H1 (cell line): ENCODE results near the gene HYDIN. TPM values are rescaled to one million over a fixed set of nuclear protein-coding genes. Genes with fewer than 3 reads are reported as not detected.

Experiments
- CTCF ChIA-PET: fragments of 300-600 bp; sonication (Branson Sonifier 250); formaldehyde crosslinking; loops from one replicate; lab custom pipeline; 2021; ENCODE audit not compliant: partially characterized antibody; lab: Charles Lee
- POLR2A ChIA-PET: fragments of 300-600 bp; sonication (Branson Sonifier 250); formaldehyde crosslinking; loops from one replicate; lab custom pipeline; 2021; ENCODE audit warnings: inconsistent platforms; ENCODE audit not compliant: partially characterized antibody; lab: Charles Lee
- DNase-seq, 2 experiments: peaks; one replicate each; pipeline versions ENCODE4 v3.0.0 to v3.0.0-alpha.2; 2010 to 2022; ENCODE audit warnings: low spot score in 2 of 2, low read depth in 1 of 2, mixed read lengths in 1 of 2
- FAIRE-seq: peaks from 2 replicates; lab custom pipeline; 2011; peaks lifted over from hg19 to GRCh38; lab: Jason Lieb, UNC
- H2AFZ ChIP-seq: 2 replicates; pipeline ENCODE4 v1.8.1; 2012; ENCODE audit warnings: low read length, inconsistent platforms
- H2AK5ac ChIP-seq: 2 replicates; pipeline ENCODE4 v1.6.1; 2013; ENCODE audit warnings: low read depth, low read length
- H2BK120ac ChIP-seq: replicated peaks from 2 replicates; pipeline ENCODE3; 2013; ENCODE audit warnings: low read depth, low read length, inconsistent platforms
- H2BK12ac ChIP-seq: 2 replicates; pipeline ENCODE4 v1.6.1; 2013; ENCODE audit warnings: low read depth, low read length
- H2BK15ac ChIP-seq: 2 replicates; pipeline ENCODE4 v1.6.1; 2013; ENCODE audit warnings: low read length
- H2BK20ac ChIP-seq: 2 replicates; pipeline ENCODE4 v1.6.1; 2013; ENCODE audit warnings: low read length
- H2BK5ac ChIP-seq: 2 replicates; pipeline ENCODE4 v1.6.1; 2013; ENCODE audit warnings: low read depth, low read length
- H3K14ac ChIP-seq: 2 replicates; pipeline ENCODE4 v1.6.1; 2013; ENCODE audit warnings: inconsistent platforms; ENCODE audit not compliant: insufficient read length
- H3K18ac ChIP-seq: 2 replicates; pipeline ENCODE4 v1.6.1; 2013; ENCODE audit warnings: low read length; ENCODE audit errors: extremely low read depth
- H3K23ac ChIP-seq: 2 replicates; pipeline ENCODE4 v1.6.1; 2013; ENCODE audit warnings: inconsistent platforms; ENCODE audit not compliant: insufficient read length
- H3K23me2 ChIP-seq: 2 replicates; pipeline ENCODE4 v1.6.1; 2013; ENCODE audit warnings: low read depth, low read length
- H3K27ac ChIP-seq: 2 replicates; pipeline ENCODE4 v1.6.1; 2011; ENCODE audit warnings: low read depth, low read length, inconsistent platforms
- H3K27me3 ChIP-seq, 4 experiments: replicated peaks in 1 of 4; 1 replicate in 1 of 4; 2 replicates in 3 of 4; pipeline versions ENCODE4 v1.6.1 to v1.8.1; 2011 to 2013; ENCODE audit warnings: low read length in 3 of 4, mild to moderate bottlenecking in 3 of 4, inconsistent platforms in 2 of 4, mixed read lengths in 2 of 4, moderate library complexity in 1 of 4; ENCODE audit not compliant: control insufficient read depth in 3 of 4, insufficient read depth in 3 of 4; ENCODE audit errors: extremely low read depth in 1 of 4
- H3K36me3 ChIP-seq, 4 experiments: 2 replicates each; pipeline versions ENCODE4 v1.6.1 to v1.8.1; 2011 to 2013; ENCODE audit warnings: mild to moderate bottlenecking in 4 of 4, low read length in 3 of 4, moderate library complexity in 2 of 4, control low read depth in 1 of 4, inconsistent platforms in 1 of 4; ENCODE audit not compliant: insufficient read depth in 4 of 4, control insufficient read depth in 2 of 4
- H3K4ac ChIP-seq: replicated peaks from 2 replicates; pipeline ENCODE3; 2013; ENCODE audit warnings: low read length, low read depth, mixed read lengths, inconsistent platforms; ENCODE audit not compliant: insufficient read length
- H3K4me1 ChIP-seq, 4 experiments: replicated peaks in 1 of 4; 1 replicate in 1 of 4; 2 replicates in 3 of 4; pipeline versions ENCODE4 v1.6.1 to v1.8.1; 2011 to 2013; ENCODE audit warnings: low read length in 3 of 4, inconsistent platforms in 2 of 4, mixed read lengths in 1 of 4; ENCODE audit not compliant: insufficient read depth in 4 of 4, control insufficient read depth in 3 of 4
- H3K4me2 ChIP-seq, 2 experiments: 2 replicates each; pipeline versions ENCODE4 v1.6.1 to v1.8.1; 2011 to 2013; ENCODE audit warnings: low read depth in 2 of 2, low read length in 2 of 2, control low read depth in 1 of 2, inconsistent platforms in 1 of 2, mild to moderate bottlenecking in 1 of 2; ENCODE audit not compliant: insufficient read depth in 1 of 2
- H3K4me3 ChIP-seq, 4 experiments: fragments of 200-600, 300-600 bp in 1 of 4; sonication (generic), shearing (Covaris generic), sonication (Bioruptor Twin) in 1 of 4; 2 replicates each; pipeline versions ENCODE4 v1.5.1 to v1.8.1; 2011 to 2016; ENCODE audit warnings: low read length in 4 of 4, low read depth in 3 of 4, control low read depth in 2 of 4, inconsistent platforms in 2 of 4, mild to moderate bottlenecking in 2 of 4, mixed read lengths in 1 of 4, moderate library complexity in 1 of 4; ENCODE audit not compliant: insufficient read depth in 2 of 4; ENCODE audit errors: extremely low read depth in 1 of 4
- H3K56ac ChIP-seq: replicated peaks from 2 replicates; pipeline ENCODE3; 2013; ENCODE audit warnings: low read depth, mild to moderate bottlenecking, mixed read lengths, low read length, inconsistent platforms; ENCODE audit not compliant: insufficient read length
- H3K79me1 ChIP-seq: 2 replicates; pipeline ENCODE4 v1.6.1; 2013; ENCODE audit warnings: low read depth, low read length, control low read depth
- H3K79me2 ChIP-seq, 2 experiments: 2 replicates each; pipeline versions ENCODE4 v1.6.1 to v1.8.1; 2012 to 2013; ENCODE audit warnings: low read length in 2 of 2, mild to moderate bottlenecking in 2 of 2, inconsistent platforms in 1 of 2; ENCODE audit not compliant: insufficient read depth in 2 of 2, control insufficient read depth in 1 of 2
- H3K9ac ChIP-seq, 4 experiments: replicated peaks in 1 of 4; 1 replicate in 1 of 4; 2 replicates in 3 of 4; pipeline versions ENCODE4 v1.6.1 to v1.8.1; 2011 to 2013; ENCODE audit warnings: low read depth in 3 of 4, low read length in 3 of 4, control low read depth in 2 of 4, mild to moderate bottlenecking in 2 of 4, moderate library complexity in 2 of 4, inconsistent platforms in 1 of 4; ENCODE audit errors: extremely low read depth in 1 of 4
- H3K9me3 ChIP-seq, 2 experiments: 2 replicates each; pipeline versions ENCODE4 v1.6.1 to v1.8.1; 2012 to 2013; ENCODE audit warnings: mild to moderate bottlenecking in 2 of 2, moderate library complexity in 2 of 2, control low read depth in 1 of 2, inconsistent platforms in 1 of 2, low read depth in 1 of 2, low read length in 1 of 2, mixed read lengths in 1 of 2; ENCODE audit not compliant: insufficient read depth in 2 of 2
- H4K20me1 ChIP-seq, 2 experiments: replicated peaks in 1 of 2; 2 replicates each; pipeline versions ENCODE3 to v1.8.1; 2011 to 2013; ENCODE audit warnings: inconsistent platforms in 2 of 2, low read length in 2 of 2, mild to moderate bottlenecking in 1 of 2; ENCODE audit not compliant: insufficient read depth in 2 of 2, control insufficient read depth in 1 of 2
- H4K5ac ChIP-seq: 2 replicates; pipeline ENCODE4 v1.6.1; 2013; ENCODE audit warnings: low read length, low read depth, mixed read lengths, inconsistent platforms; ENCODE audit not compliant: insufficient read length
- H4K8ac ChIP-seq: 2 replicates; pipeline ENCODE4 v1.8.0; 2013; ENCODE audit warnings: mild to moderate bottlenecking, moderate library complexity, low read length, inconsistent platforms; ENCODE audit not compliant: insufficient read depth; ENCODE audit errors: extremely low read depth
- H4K91ac ChIP-seq: replicated peaks from 2 replicates; pipeline ENCODE3; 2013; ENCODE audit warnings: low read length, mixed read lengths, inconsistent platforms; ENCODE audit not compliant: insufficient read length
- CHD2 ChIP-seq: IDR thresholded peaks from 2 replicates; pipeline ENCODE4 v1.6.1; 2012; ENCODE audit warnings: low read length, improper control_type of control experiment
- CTBP2 ChIP-seq: IDR thresholded peaks from 2 replicates; pipeline ENCODE4 v1.7.0; 2011; ENCODE audit warnings: borderline replicate concordance, mild to moderate bottlenecking, moderate library complexity, mixed read lengths, low read length; ENCODE audit not compliant: insufficient read depth, insufficient read length
- JUN ChIP-seq: IDR thresholded peaks from 2 replicates; pipeline ENCODE4 v1.6.1; 2011; ENCODE audit warnings: low read depth, mild to moderate bottlenecking, improper control_type of control experiment, low read length
- KDM1A ChIP-seq: fragments of 200-600, 300-600 bp; sonication (generic); IDR thresholded peaks from 2 replicates; pipeline ENCODE4 v1.7.1; 2016; ENCODE audit warnings: mild to moderate bottlenecking, low read length, borderline replicate concordance
- KDM5A ChIP-seq: fragments of 200-600 bp; IDR thresholded peaks from 2 replicates; pipeline ENCODE4 v1.7.1; 2012; ENCODE audit warnings: mild to moderate bottlenecking, low read length, inconsistent platforms, mixed read lengths
- PHF8 ChIP-seq: fragments of 200-600 bp; sonication (generic); conservative IDR thresholded peaks from 2 replicates; pipeline ENCODE4 v1.7.1; 2012; ENCODE audit warnings: low read depth, mild to moderate bottlenecking, inconsistent platforms, low read length, moderate library complexity
- SUZ12 ChIP-seq: fragments of 200-600 bp; sonication (generic); IDR thresholded peaks from 2 replicates; pipeline ENCODE4 v1.6.1; 2012; ENCODE audit warnings: mild to moderate bottlenecking, inconsistent platforms, low read length, moderate library complexity, mixed read lengths
- USF2 ChIP-seq: IDR thresholded peaks from 2 replicates; pipeline ENCODE4 v1.6.1; 2011; ENCODE audit warnings: low read length, improper control_type of control experiment
- WGBS, 2 experiments: shearing (Covaris generic) in 1 of 2; methylation state at CpG; one replicate each; pipeline versions ENCODE4 v1.1.6 to v1.1.7; 2013 to 2015; ENCODE audit warnings: low lambda C conversion rate in 2 of 2, mixed read lengths in 2 of 2, inconsistent platforms in 1 of 2, low coverage in 1 of 2, missing lambda C conversion rate in 1 of 2; ENCODE audit not compliant: insufficient replicate concordance in 2 of 2, insufficient coverage in 1 of 2, insufficient read length in 1 of 2; ENCODE audit errors: extremely low coverage in 1 of 2, missing lambda C conversion rate in 1 of 2; 5-methylcytosine and 5-hydroxymethylcytosine counted together
- polyA plus RNA-seq, 7 experiments: library from polyadenylated mRNA; depleted of rRNA in 3 of 7; stranded (reverse) in 5 of 7; unstranded in 2 of 7; fragments of >200 nt in 5 of 7; fragments of 200-250 nt in 2 of 7; gene quantifications; 1 replicate in 5 of 7; 2 replicates in 1 of 7; 4 replicates in 1 of 7; pipeline versions ENCODE4 v1.2.1 to v1.2.3, GENCODE V29; 2011 to 2013; ENCODE audit warnings: missing spikeins in 2 of 7, mixed read lengths in 2 of 7
- total RNA-seq: library from RNA; stranded (reverse); fragmentation: NEBNext Ultra II Directional; extraction: Animal tissue kit (Norgen Biotek cat#: 25700); gene quantifications from 2 replicates; pipeline ENCODE4 v1.2.1, GENCODE V29; 2021

Gene HYDIN
- total and polyA plus RNA-seq, 2 of the 8 experiments (the other 6 are each of a cell fraction or from before 2014, with no cell fraction given), result 1.1 to 1.8 TPM

GRCh38 chr16:70790815-70791214 is 439.7 kb downstream of the HYDIN start:
- no peak for DNase-seq
- no peak overlapping the region for H4K5ac ChIP-seq
- peaks cover 0 to 2% (median 0%) of the 10 kb centered on the region in 4 experiments; a peak in 3 of 7 replicates for H3K4me1 ChIP-seq
- no peak overlapping the region for H2BK120ac ChIP-seq
- H4K91ac ChIP-seq, result no peak overlapping the region
- H3K4ac ChIP-seq, result no peak overlapping the region
- H2AK5ac ChIP-seq, result no peak overlapping the region
- peaks cover 25 to 43% of the 10 kb centered on the region in 2 experiments for H4K20me1 ChIP-seq
- no peak overlapping the region for H3K56ac ChIP-seq
- H3K4me3 ChIP-seq, result no peak overlapping the region
- peaks cover 5 to 62% of the 10 kb centered on the region in 2 experiments for H3K79me2 ChIP-seq
- H3K27ac ChIP-seq, result no peak overlapping the region
- no peak overlapping the region for H3K9ac ChIP-seq
- TF ChIP-seq KDM5A, result no peak
- TF ChIP-seq CHD2, result no peak
- TF ChIP-seq PHF8, result no peak
- TF ChIP-seq SUZ12, result no peak
- TF ChIP-seq USF2, result no peak
- no peak for TF ChIP-seq CTBP2
- TF ChIP-seq KDM1A, result no peak
- no peak for TF ChIP-seq JUN
- ChIA-PET POLR2A (interaction anchor here (1.6 to 2.1 kb wide), 2 partner anchors 9 to 11 kb away, joined by 6 to 19 read pairs; partner anchors contain the start of gene VAC14), CTCF (interaction anchor here (1.2 to 3.4 kb wide), 2 partner anchors 20 to 577 kb away, joined by 3 to 19 read pairs; no protein-coding TSS in a partner anchor)
- H2AFZ ChIP-seq, result no peak overlapping the region
- no peak overlapping the region for H2BK12ac ChIP-seq
- no peak overlapping the region for H2BK5ac ChIP-seq
- no peaks in the 10 kb centered on the region for H3K9me3 ChIP-seq
- WGBS, 2 experiments, result 81% methylated on average over 8 of the region's 8 CpGs; no CpG with 5 or more reads in 1 of the 2 experiments
- H3K18ac ChIP-seq, result no peak overlapping the region
- H3K23me2 ChIP-seq, result no peaks in the 10 kb centered on the region
- no peak overlapping the region for H4K8ac ChIP-seq
- no peak overlapping the region for H2BK20ac ChIP-seq
- no peak for FAIRE-seq
- no peaks in the 10 kb centered on the region for H3K27me3 ChIP-seq
- no peak overlapping the region for H2BK15ac ChIP-seq
- H3K36me3 ChIP-seq, result peaks cover 0 to 5% (median 0%) of the 10 kb centered on the region in 4 experiments; a peak in 2 of 8 replicates
- H3K79me1 ChIP-seq, result peaks cover 18% of the 10 kb centered on the region
- H3K4me2 ChIP-seq, result no peak overlapping the region
- H3K14ac ChIP-seq, result no peak overlapping the region
- H3K23ac ChIP-seq, result no peak overlapping the region
